Nephron (organoid): Measurements from ENCODE around the gene FGF9.

Experiments used
- H3K27ac Mint-ChIP-seq, 3 experiments: 2 replicates each; pipeline ENCODE4 v1.8.0; 2020; ENCODE audit warnings: mixed read lengths in 3 of 3, mild to moderate bottlenecking in 2 of 3, moderate library complexity in 1 of 3
- H3K27me3 Mint-ChIP-seq: 2 replicates; pipeline ENCODE4 v1.8.0; 2021; ENCODE audit warnings: low read depth, mild to moderate bottlenecking, moderate library complexity, mixed read lengths
- H3K36me3 Mint-ChIP-seq: 2 replicates; pipeline ENCODE4 v1.8.0; 2020; ENCODE audit warnings: low read depth, mixed read lengths
- H3K4me1 Mint-ChIP-seq: 2 replicates; pipeline ENCODE4 v1.8.0; 2020; ENCODE audit warnings: mixed read lengths
- H3K4me3 Mint-ChIP-seq, 3 experiments: 2 replicates each; pipeline ENCODE4 v1.8.0; 2020; ENCODE audit warnings: mild to moderate bottlenecking in 3 of 3, mixed read lengths in 3 of 3, moderate library complexity in 2 of 3
- H3K9me3 Mint-ChIP-seq: 2 replicates; pipeline ENCODE4 v1.8.0; 2020; ENCODE audit warnings: mixed read lengths
- CTCF ChIP-seq, 3 experiments: fragments of 200-600 bp; sonication (generic); IDR thresholded peaks; one replicate each; pipeline ENCODE4 v1.5.0; 2021; ENCODE audit warnings: antibody characterized with exemption in 3 of 3; ENCODE audit not compliant: unreplicated experiment in 3 of 3

FGF9 gene

GRCh38 chr13:21744149-21744548 lies 73.3 kb downstream of the FGF9 start:
- no peak overlapping the region for H3K27ac Mint-ChIP-seq
- no peak overlapping the region for H3K4me3 Mint-ChIP-seq
- no peak for TF ChIP-seq CTCF (IDR thresholded peaks at IDR 0.05; ENCODE audit: unreplicated experiment in 3 of 3)
- H3K4me1 Mint-ChIP-seq: peaks cover 12% of the 10 kb centered on the region
- H3K9me3 Mint-ChIP-seq: no peaks in the 10 kb centered on the region
- H3K27me3 Mint-ChIP-seq: no peaks in the 10 kb centered on the region
- no peaks in the 10 kb centered on the region for H3K36me3 Mint-ChIP-seq

- H3K9me3 Mint-ChIP-seq: peaks cover 2% of the 10 kb centered on the region
- H3K4me3 Mint-ChIP-seq: no peak overlapping the region
- TF ChIP-seq CTCF (IDR thresholded peaks at IDR 0.05; ENCODE audit: unreplicated experiment in 3 of 3): no peak
- peaks cover under 1% of the 10 kb centered on the region for H3K4me1 Mint-ChIP-seq
- H3K27ac Mint-ChIP-seq: no peak overlapping the region
- H3K36me3 Mint-ChIP-seq: no peaks in the 10 kb centered on the region
- H3K27me3 Mint-ChIP-seq: no peaks in the 10 kb centered on the region
Observed at GRCh38 chr13:21745307-21745706, 74.4 kb downstream of the FGF9 start.

- H3K36me3 Mint-ChIP-seq: no peaks in the 10 kb centered on the region
- H3K4me3 Mint-ChIP-seq: no peak overlapping the region
- TF ChIP-seq CTCF (IDR thresholded peaks at IDR 0.05; ENCODE audit: unreplicated experiment in 3 of 3): no peak
- no peaks in the 10 kb centered on the region for H3K27me3 Mint-ChIP-seq
- H3K4me1 Mint-ChIP-seq: no peaks in the 10 kb centered on the region
- H3K27ac Mint-ChIP-seq: no peak overlapping the region
- peaks cover 6% of the 10 kb centered on the region for H3K9me3 Mint-ChIP-seq
Observed at GRCh38 chr13:21747456-21747855, 76.6 kb downstream of the FGF9 start.

GRCh38 chr13:21748166-21748565 lies 77.3 kb downstream of the FGF9 start:
- Mint-ChIP-seq H3K27me3 (no peaks in the 10 kb centered on the region), H3K9me3 (peaks cover 6% of the 10 kb centered on the region), H3K27ac (no peak overlapping the region), H3K4me1 (no peaks in the 10 kb centered on the region), H3K36me3 (no peaks in the 10 kb centered on the region), H3K4me3 (no peak overlapping the region)
- no peak for TF ChIP-seq CTCF (IDR thresholded peaks at IDR 0.05; ENCODE audit: unreplicated experiment in 3 of 3)

- TF ChIP-seq CTCF (IDR thresholded peaks at IDR 0.05; ENCODE audit: unreplicated experiment in 3 of 3): no peak
- Mint-ChIP-seq H3K4me3 (no peak overlapping the region), H3K36me3 (no peaks in the 10 kb centered on the region), H3K4me1 (no peaks in the 10 kb centered on the region), H3K9me3 (peaks cover 6% of the 10 kb centered on the region), H3K27me3 (no peaks in the 10 kb centered on the region), H3K27ac (no peak overlapping the region)
Observed at GRCh38 chr13:21749410-21749809, 78.5 kb downstream of the FGF9 start.

GRCh38 chr13:21752501-21752900 lies 81.6 kb downstream of the FGF9 start:
- Mint-ChIP-seq H3K9me3 (peaks cover 6% of the 10 kb centered on the region), H3K36me3 (no peaks in the 10 kb centered on the region), H3K4me3 (no peak overlapping the region), H3K27me3 (no peaks in the 10 kb centered on the region), H3K27ac (no peak overlapping the region), H3K4me1 (no peaks in the 10 kb centered on the region)
- TF ChIP-seq CTCF (IDR thresholded peaks at IDR 0.05; ENCODE audit: unreplicated experiment in 3 of 3): no peak
